HG02938 (cell line): Measurements from ENCODE around the gene NR2C2AP.
"Not testable (repeated sequence)": the region's sequence is repeated elsewhere in the genome, so short reads cannot be mapped to it uniquely, and the experiment has no call there.

Experiments used
- ATAC-seq: cut with Tn5 transposase; IDR thresholded peaks from one replicate; pipeline ENCODE4 v1.9.1; 2021; ENCODE audit warnings: mild to moderate bottlenecking, moderate library complexity; ENCODE audit not compliant: unreplicated experiment

NR2C2AP gene

GRCh38 chr19:19185853-19186740 lies 17.1 kb downstream of the NR2C2AP start:
- no peak for ATAC-seq

- no peak for ATAC-seq
Measured at GRCh38 chr19:19181488-19181998, 21.7 kb downstream of the NR2C2AP start.

GRCh38 chr19:19179548-19180441 lies 23.4 kb downstream of the NR2C2AP start:
- no peak for ATAC-seq

- ATAC-seq: no peak
Measured at GRCh38 chr19:19176950-19177349, 26.3 kb downstream of the NR2C2AP start.

- ATAC-seq: not testable (repeated sequence)
Measured at GRCh38 chr19:19173243-19173642, 30.0 kb downstream of the NR2C2AP start.

- ATAC-seq: no peak
Measured at GRCh38 chr19:19171821-19172532, 31.2 kb downstream of the NR2C2AP start.

- no peak for ATAC-seq
Measured at GRCh38 chr19:19170873-19171672, 32.1 kb downstream of the NR2C2AP start.

GRCh38 chr19:19170053-19170872 lies 33.0 kb downstream of the NR2C2AP start, which contains the start of gene MEF2B:
MEF2B (minus strand) TSS chr19:19170263; CDS start chr19:19150735, 19,528 bp downstream.
- peak; percentile 74 for ATAC-seq

- ATAC-seq: no peak
Measured at GRCh38 chr19:19169236-19170052, 33.8 kb downstream of the NR2C2AP start.

GRCh38 chr19:19167612-19168011 lies 35.6 kb downstream of the NR2C2AP start:
- no peak for ATAC-seq

- no peak for ATAC-seq
Measured at GRCh38 chr19:19165396-19165795, 37.8 kb downstream of the NR2C2AP start.

GRCh38 chr19:19162495-19162894 lies 40.7 kb downstream of the NR2C2AP start:
- ATAC-seq: no peak

GRCh38 chr19:19160461-19161035 lies 42.7 kb downstream of the NR2C2AP start:
- ATAC-seq: no peak

- no peak for ATAC-seq
Measured at GRCh38 chr19:19159534-19159933, 43.7 kb downstream of the NR2C2AP start.

GRCh38 chr19:19157808-19158207 lies 45.4 kb downstream of the NR2C2AP start:
- no peak for ATAC-seq

- ATAC-seq: peak; percentile 59
Measured at GRCh38 chr19:19155495-19156219, 47.6 kb downstream of the NR2C2AP start.
